HG02885 (cell line): ENCODE measurements around the gene BMP7.

Experiments used
- ATAC-seq: cut with Tn5 transposase; IDR thresholded peaks from one replicate; pipeline ENCODE4 v1.9.1; 2021; ENCODE audit warnings: mild to moderate bottlenecking; ENCODE audit not compliant: unreplicated experiment, poor library complexity

The BMP7 gene

DNA sequence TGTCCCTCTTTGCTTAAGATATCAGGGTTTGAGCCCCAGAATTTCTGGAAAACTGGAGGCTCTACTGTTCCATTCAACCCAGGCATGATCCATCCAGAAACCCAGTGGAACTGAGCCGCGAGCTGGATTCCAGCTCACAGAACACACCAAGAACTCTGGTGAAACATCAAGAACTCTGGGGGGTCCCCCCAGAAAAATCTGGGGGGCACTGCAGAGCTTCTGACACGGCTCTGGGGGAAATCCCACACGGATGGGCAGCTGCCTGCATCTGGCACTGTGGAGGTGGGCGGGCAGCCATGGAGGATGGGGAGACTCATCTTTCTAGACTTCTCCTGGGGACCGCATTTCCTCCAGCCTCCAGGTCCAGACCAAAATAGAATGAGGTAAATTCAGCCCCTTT, 51.0 kb downstream of the BMP7 start:
- ATAC-seq: no peak

DNA sequence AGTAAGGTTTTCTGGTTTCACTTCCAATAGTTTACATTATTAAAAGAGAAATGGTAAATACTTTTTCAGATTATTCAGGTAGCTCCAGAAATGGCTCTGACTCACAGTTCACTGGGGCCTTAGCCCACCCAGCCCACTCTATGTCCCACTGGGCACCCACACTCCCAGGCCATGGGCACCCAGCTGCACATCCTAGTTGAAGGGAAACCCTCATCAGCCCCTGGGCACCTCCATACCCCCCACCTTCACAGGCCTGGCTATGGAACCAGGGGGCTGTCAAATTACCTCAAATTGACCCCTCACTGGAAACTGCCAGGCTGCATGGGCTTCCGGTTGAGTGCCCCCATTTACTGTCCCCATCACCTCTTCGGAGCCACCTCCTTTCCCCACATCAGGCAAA, 51.5 kb downstream of the BMP7 start:
- no peak for ATAC-seq

DNA sequence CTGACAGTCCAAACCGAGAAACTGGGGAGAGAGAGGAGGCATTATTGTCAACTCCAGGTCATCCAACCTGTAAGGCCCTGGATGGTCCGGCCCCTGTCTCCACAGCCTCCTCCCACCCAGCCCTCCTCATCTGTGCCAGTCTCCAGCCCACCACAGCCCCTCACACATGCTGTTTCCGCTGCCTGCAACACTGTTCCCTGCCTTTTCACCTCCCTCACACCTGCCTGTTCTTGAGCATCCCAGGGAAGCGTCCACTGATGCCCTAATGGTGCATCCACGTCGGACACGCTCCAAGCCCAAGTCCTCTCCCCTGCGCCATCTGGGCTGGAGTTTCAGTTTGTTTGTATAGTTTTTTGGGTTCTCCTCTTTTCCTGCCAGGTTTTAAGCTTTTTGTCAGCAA, 52.0 kb downstream of the BMP7 start:
- no peak for ATAC-seq

DNA sequence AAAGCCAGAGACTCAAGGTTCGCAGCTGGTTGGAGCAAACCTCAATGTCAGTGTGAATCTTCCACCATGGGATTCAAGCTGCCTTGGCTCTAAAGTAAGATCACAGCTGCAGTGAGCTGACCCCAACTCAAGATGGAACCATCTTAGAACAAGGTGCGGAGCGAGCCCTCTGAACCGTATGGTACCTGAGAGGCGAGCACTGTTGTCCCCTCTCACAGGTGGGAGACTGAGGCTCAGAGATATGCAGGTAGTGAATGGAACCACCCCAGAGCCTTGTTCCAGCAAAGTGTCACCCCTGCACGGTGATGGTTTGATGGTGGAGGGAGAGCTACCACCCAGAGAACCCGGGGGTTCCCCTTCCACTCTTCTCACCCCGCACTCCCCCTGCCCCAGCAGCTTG, 52.5 kb downstream of the BMP7 start:
- no peak for ATAC-seq

DNA sequence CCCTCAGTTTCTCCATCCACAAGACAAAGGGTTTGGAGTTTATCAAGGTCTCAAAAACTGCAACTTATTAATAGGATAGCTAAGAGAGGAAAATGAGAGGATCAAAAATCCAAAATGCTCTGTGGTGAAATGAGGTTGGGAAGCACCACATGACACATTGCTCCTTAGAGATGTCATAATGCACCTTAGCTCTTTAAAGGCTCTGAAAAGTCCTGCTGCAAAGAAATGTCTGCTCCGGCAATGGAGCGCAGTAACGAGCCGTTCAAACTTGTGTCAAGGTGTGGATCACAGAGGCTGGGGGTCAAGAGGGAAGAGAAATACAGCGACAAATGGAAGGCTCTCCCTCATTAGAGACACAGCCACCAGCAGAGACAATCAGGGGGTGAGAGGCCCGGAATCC, 53.1 kb downstream of the BMP7 start:
- no peak for ATAC-seq

DNA sequence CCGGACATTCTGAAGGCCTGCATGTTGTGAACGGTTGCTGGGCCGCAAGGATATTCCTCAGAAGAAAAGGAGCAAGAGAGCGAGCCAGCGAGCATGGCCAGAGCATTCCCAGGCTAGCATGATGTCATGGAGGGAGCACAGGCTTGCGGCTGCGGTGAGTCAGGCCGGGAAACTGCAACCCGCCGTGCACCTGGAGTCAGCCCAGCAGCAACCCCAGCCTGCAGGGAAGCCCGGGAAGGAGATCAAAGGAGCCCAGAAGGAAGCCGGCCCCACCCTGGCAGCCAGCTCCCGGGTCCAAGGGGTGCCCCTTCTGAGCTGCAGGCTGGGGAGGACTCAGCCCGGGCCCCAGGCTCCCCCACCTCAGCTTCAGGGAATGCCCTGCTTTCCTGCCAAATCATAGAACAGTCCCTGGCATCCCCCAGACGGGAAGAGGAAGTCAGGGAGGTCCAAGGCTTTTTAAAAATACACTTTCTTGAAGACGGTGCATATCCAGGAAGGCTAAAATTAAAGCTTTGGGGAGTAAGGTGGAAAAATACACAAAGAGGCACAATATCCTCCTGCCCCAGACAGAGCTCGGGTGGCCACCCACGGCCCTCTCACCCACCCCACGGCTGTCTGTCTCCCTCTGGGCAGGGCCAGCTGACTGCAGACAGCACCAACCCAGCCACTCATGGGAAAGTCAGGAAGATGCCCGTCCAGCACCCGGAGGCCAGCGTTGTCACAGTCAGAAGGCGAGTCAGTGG, 53.7 kb downstream of the BMP7 start:
- no peak for ATAC-seq

DNA sequence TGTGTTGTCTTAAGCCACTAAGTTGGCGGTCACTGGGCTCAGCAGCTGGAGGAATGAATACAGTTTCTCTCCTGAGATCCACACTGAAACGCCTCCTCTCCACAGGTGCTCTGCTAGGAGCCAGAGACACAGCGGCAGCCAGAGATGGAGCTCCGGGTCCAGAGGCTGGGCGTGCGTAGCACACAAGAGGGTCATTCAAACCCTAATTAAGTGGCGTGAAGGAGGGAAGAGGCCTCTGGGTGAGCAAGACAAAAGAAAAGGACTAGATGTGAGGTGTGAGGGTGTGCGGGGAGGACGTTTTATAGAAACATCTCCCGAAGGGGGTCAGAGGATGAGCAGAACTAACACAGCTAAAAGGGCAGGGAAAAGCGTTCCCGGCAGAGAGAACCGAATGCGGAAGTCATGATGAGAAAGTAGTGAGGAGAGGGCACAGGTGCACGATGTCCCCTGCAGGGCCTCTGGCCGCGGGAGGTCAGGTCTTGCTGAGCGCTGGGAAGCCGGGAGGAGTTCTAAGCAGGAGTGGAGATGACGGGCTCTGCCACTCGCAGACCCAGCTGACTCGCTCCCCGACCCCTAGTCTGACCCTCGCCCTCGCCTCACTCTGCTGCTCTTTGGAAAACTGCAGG, 54.4 kb downstream of the BMP7 start:
- no peak for ATAC-seq

DNA sequence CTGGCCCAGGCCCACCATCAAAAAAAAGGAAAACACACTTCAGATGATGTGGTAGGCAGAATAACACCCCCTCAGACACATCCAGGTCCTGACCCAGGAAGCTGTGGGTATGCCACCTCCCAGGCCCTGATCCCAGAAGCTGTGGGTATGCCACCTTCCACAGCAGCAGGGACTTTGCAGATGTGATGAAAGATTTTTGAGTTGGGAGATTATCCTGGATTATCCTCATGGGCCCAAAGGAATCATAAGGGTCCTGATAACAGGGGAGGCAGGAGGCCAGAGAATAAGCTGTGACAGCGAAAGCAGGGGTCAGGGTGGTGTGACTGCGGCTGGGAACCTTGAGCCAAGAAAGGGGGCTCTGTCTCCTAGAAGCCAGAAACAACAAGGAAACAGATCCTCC, 55.0 kb downstream of the BMP7 start:
- no peak for ATAC-seq

DNA sequence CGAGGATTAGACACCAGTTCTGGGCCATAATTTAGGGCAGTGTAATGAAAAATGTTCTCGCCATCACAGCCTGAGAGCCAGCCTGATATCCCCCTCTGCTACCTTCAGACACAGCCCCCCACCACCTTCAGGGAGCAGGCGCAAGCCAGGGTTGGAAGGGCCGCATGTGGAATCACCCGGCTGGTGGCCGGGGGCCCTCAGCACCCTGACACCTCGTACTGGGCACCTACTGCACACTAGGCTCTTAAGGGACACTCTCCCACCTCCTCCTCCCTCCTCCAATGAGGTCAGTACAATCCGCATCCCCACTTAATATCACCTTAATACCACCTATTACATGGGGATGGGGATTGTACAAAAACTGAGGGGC, 55.5 kb downstream of the BMP7 start:
- no peak for ATAC-seq

DNA sequence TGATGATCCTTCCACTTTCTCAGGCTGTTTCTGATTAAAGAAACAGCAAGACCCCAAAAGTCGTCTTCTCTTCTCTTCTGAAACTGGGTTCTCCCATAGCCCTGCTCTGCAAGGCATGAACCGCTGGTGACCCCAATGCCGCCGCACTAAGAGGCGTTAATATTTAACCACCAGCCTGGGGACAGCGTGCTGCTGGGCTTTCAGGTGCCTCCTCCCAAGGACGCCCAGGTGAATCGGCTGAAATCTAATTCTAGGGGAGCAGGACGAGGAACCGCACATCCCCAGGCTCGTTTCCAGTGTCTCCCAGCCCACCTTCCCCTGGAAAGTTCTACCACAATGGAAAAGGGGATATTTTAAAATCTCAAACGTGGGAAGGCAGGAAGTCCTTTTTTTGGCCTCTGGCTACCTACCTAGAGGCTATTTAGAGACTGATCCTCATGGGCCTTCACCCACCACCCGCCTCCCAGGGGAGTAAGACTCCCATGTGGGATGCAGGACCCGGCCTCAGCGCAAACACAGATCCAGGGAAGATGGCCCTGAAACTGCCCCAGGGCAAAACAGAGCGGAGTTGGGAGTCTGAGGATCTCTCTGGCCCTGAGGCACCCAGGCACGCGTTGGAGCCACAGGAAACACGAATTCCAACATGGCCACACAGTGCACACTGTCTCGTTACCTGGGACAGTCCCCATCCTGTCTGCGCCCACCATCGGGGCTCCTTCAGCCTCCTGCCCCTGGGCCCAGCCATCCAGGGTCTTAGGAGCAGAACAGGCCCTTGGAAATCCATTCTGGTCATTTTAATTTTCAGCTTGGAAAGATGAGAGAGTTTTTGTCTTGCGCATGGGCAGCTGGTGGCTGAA, 56.2 kb downstream of the BMP7 start:
- ATAC-seq: no peak

DNA sequence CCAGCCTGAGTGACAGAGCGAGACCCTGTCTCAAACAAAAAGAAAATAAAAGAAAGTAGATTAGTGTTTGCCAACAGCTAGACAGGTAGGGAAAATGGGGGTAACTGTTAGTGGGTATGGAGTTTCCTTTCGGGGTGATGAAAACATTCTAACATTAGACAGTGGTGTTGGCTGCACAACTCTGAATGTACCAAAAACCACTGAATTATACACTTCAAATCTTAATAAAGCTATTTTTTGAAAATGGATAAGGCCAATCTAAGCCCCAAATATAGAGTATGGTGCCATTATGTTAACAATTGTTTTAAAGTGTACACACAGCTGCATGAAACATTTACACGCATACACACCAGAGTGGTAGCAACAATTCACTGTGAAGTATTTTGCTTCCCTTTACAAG, 57.0 kb downstream of the BMP7 start:
- ATAC-seq: no peak

DNA sequence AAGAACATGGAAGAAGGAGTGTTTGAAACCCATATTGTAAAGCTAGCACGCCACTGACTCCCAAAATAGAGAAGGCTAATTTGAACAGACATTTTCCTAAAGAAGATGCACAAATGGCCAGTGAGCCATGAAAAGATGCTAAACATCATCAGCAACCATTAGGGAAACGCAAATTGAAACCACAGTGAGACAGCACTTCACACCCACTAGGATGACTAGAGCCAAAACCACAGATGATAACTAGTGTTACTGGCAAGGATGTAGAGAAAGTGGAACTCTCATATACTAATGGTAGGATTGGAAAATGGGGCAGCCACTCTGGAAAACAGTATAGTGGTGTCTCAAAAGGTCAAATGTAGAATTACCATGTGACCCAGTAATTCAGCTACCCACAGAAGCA, 58.2 kb downstream of the BMP7 start:
- ATAC-seq: no peak

DNA sequence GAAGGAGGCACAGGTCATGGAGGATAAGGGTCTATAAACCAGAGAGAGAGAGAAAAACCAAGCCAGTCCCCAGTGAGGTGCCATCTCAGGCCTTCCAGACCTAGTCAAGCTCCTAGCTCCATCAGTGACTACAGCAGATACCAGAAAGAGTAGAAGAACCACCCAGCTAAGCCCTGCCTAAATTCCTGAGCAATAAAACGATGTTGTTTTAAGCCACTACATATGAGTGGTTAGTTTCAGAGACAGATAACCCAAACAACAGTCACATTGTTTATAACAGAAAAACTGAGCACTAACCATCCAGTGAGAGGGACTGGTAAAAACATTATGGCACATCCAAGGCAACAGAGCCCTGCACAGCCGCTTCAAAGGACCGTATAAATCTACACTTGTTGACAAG, 59.2 kb downstream of the BMP7 start:
- no peak for ATAC-seq

DNA sequence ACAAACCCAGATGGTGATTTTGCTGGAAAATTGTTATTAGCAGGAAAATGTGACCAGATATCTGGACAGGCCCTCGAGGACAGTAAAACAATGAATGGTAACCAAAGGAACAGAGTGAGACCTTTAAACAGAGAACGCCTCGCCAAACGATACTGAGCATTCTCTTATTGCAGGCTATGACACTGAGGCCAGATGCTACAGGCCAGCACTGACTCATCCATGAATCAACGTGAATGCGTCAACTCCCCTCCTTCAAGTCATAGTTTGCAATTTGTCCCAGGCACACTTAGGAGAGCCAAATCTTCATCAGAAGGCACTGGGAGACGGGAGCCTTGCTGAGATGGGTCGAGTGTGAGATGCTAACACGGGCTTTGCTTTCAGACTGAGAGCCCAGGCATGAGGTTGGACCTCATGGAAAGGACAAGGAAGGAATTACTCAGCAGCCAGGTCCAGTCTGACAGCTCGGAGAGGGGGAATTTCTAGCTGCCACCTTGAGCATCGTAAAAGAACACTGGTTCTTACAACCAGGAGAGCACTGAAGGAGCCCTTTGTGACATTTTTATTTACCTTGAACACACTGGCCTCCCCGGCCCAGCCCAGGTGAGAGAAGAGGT, 60.7 kb downstream of the BMP7 start:
- no peak for ATAC-seq

DNA sequence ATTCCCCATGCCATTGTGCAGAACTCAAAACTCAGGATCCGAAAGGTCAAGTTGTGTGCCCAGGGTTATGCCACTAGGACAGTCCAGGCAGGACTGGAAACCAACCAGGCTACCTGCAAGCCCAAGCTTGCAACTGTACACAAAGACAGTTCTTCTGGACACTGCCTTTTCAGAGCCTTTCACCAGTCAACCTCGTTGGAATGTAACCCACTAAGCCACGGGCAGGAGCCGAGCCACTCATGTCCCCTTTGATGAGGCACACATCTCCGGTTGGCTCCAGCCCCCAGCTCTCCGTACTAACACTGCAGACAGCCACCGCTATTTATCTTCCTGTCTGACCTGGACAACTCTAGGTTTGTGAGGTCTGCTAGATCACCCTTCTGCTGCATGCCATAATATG, 62.5 kb downstream of the BMP7 start:
- no peak for ATAC-seq

DNA sequence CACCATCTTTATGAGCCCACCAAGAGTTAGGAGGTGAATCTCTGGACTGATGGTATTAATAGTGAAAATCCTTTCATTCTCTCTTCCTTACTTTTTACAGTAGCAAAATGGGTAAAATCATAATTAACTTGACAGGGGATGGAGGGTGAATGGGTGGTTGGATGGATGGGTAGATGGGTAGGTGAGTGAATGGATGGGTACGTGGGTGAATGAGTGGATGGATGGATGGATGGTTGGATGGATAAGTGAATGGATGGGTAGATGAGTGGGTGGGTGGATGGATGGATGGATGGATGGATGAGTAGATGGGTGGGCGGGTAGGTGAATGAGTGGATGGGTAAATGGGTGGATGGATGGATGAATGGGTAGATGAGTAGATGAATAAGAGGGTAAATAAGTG, 63.2 kb downstream of the BMP7 start:
- ATAC-seq: no peak

DNA sequence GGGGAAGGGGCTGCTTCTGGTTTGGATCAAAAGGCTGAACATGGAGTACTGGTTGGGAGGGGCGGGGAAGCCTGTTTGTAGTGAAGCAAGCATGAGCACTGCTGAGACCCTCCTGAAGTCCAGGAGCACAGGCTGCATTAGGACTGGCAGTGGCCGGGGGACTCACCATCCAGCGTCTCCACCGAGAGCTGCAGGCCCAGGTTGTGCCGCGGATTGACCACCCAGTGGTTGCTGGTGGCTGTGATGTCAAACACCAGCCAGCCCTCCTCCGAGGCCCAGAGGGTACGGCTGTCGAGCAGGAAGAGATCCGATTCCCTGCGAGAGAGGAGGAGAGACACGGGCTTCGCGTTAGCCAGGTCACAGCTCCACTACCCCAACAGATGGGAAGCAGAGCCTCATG, 64.1 kb downstream of the BMP7 start:
- no peak for ATAC-seq

DNA sequence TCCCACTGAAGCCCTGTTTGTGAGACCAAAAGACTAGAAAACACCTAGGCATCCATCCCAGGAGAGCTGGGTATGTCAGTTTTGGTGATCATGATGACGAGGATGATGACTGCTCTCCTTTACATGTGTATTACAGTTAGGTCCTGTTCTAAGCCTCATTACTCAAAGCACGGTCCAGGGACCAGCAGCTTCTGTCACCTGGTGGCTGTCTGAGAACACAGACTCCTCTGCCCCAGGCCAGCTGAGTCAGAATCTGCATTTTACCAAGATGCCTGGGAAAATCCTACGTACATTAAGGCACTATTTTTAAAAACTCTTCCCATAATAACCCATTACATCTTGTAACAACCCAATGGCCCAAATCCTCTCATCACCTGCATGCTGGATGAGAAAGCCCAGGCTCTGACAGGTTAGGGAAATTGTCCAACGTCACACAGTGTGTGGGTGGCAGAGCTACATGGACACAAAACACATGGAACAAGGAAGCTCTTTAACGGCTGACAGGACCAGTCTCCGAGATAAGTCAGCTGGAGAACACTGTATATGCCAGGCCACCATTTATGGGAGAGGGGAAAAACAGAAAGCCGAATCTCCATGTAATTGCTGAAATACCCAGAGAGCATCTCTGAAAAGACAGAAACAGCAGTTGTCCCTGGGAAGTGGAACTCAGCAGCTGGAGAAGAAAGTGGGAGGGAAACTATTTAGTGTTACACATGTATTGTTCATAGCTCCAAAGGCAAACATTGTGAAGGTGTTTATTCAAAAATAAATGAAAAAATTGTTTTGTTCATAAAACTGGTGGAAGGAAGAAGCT, 65.4 kb downstream of the BMP7 start:
- ATAC-seq: no peak

DNA sequence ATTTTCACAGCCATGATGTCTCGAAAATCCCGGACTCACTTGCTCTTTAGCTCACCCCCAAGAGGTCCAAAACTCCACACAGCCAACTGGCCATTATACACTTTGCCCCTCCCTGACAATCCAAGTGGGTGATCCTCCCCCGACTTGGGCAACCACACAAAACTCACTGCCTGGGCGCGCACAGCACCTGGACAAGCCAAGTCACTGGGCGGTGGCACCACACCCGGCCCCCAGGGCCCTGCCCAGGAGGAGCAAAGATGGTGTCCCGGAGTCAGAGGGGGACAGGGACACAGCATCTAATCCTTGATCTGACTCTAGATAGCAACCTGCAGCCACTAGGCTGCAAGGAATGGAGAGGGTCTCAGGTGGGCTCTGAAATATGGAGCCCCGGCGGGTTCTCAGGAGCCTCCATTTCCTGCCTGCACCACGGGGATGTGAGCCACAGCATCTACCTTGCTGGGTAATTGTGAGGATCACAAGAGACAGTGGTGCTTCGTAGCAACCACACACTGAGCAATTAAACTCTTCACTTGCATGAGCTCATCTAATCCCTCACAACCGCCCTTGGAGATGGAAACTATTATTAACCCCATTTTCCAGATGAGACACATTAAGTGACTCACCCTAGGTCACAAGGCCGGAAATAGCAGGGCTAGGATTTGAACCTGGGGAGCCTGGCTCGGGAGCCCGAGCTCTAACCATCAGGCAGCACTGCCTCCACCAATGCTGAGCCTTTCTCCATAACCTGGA, 66.6 kb downstream of the BMP7 start:
- no peak for ATAC-seq
